ENCODE results near the gene NSRP1.

DNA sequence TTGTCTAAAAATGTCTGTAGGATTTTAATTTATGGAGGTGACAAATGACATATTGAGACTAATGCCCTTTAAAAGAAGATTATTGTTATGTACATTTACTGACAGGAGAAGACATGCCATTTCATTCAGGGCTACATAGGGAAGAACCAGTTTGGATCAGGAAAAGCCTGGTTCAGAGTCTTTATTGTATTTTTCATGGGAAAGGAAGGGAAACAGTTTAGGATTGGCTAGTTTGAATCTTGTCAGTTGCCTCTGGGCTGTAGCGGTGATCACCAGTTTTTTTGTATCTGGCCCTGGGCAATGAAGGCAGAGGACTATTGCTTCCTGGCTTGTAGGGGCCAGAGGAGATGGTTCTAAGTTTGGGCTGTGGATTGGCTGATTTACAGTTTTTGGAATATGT, 31.8 kb downstream of the NSRP1 start:
- TF ChIP-seq CTCF (IDR thresholded peaks at IDR 0.05; ENCODE audit: extremely low read depth in 1 of 2, insufficient read depth in 1 of 2, low read depth in 1 of 2, low read length in 2 of 2): no peak
- TF ChIP-seq EZH2 (IDR thresholded peaks at IDR 0.05; ENCODE audit: borderline replicate concordance, low read depth, low read length, severe bottlenecking): no peak
- no peak for TF ChIP-seq MYC (IDR thresholded peaks at IDR 0.05; ENCODE audit: low read depth, low read length)
- TF ChIP-seq JUN (IDR thresholded peaks at IDR 0.05; ENCODE audit: borderline replicate concordance, insufficient read depth, insufficient read length, low read depth): no peak
- no peak for TF ChIP-seq POLR2A (IDR thresholded peaks at IDR 0.05; ENCODE audit: low read depth, low read length)
- no peak for TF ChIP-seq MAX (IDR thresholded peaks at IDR 0.05; ENCODE audit: insufficient read depth, insufficient read length)
- no peak for TF ChIP-seq POLR2AphosphoS5 (IDR thresholded peaks at IDR 0.05; ENCODE audit: insufficient read depth, low read depth, low read length)
- TF ChIP-seq GATA2 (IDR thresholded peaks at IDR 0.05; ENCODE audit: insufficient read depth, insufficient read length, low read depth, low read length): no peak

Measured in endothelial cell of umbilical vein (primary cell).